ENCODE results near the gene XNDC1N.

GRCh38 chr11:71933141-71933933, 4.9 kb upstream of the XNDC1N start:
- TF ChIP-seq RNF2 (IDR thresholded peaks at IDR 0.05; ENCODE audit: borderline replicate concordance, low read depth) (no peak), RFX5 (IDR thresholded peaks at IDR 0.05) (no peak), SMC3 (IDR thresholded peaks at IDR 0.05) (no peak), MAX (IDR thresholded peaks at IDR 0.05) (no peak), CTCF (IDR thresholded peaks at IDR 0.05) (no peak), EP300 (IDR thresholded peaks at IDR 0.05) (no peak), POLR2A (IDR thresholded peaks at IDR 0.05; ENCODE audit: low read length) (no peak), CHD4 (IDR thresholded peaks at IDR 0.05; ENCODE audit: borderline replicate concordance) (no peak), FOSL2 (IDR thresholded peaks at IDR 0.05) (no peak), FOSL2 (CRISPR knock-in tag; IDR thresholded peaks at IDR 0.05) (no peak), HDAC2 (IDR thresholded peaks at IDR 0.05) (no peak)

Data from A549 (cell line).